HepG2 (cell line): ENCODE results near the gene SRCIN1. TPM values are rescaled to one million over a fixed set of nuclear protein-coding genes. Genes with fewer than 3 reads are reported as not detected.
A peak's percentile ranks its signal among the peaks of the same experiment; 100 is the strongest.

Experiments
- BRCA1 ChIP-seq: sonication (generic); formaldehyde crosslinking; IDR thresholded peaks from 2 replicates; pipeline ENCODE4 v1.4.0; 2020; ENCODE audit warnings: missing genetic modification reagents
- HOXD1 ChIP-seq: sonication (generic); formaldehyde crosslinking; IDR thresholded peaks from 2 replicates; pipeline ENCODE4 v1.5.0; 2020; ENCODE audit warnings: missing genetic modification reagents
- IRF1 ChIP-seq: sonication (generic); formaldehyde crosslinking; IDR thresholded peaks from 2 replicates; pipeline ENCODE4 v1.4.0; 2020; ENCODE audit warnings: low read depth, mild to moderate bottlenecking, missing genetic modification reagents
- IRF2 ChIP-seq: IDR thresholded peaks from 2 replicates; pipeline ENCODE4 v1.6.1; 2018; ENCODE audit warnings: missing genetic modification reagents, missing compliant biosample characterization
- NBN ChIP-seq: fragments of 450-650 bp; conservative IDR thresholded peaks from 2 replicates; pipeline ENCODE4 v1.6.1; 2017
- NONO ChIP-seq, 2 experiments: fragments of 450-650 bp in 1 of 2; sonication (generic) in 1 of 2; formaldehyde crosslinking in 1 of 2; IDR thresholded peaks in 1 of 2; conservative IDR thresholded peaks in 1 of 2; 2 replicates each; pipeline versions ENCODE4 v1.6.1 to v1.8.0; 2017 to 2022; ENCODE audit warnings: mild to moderate bottlenecking in 1 of 2, missing genetic modification reagents in 1 of 2, moderate library complexity in 1 of 2
- RNF219 ChIP-seq: sonication (generic); formaldehyde crosslinking; IDR thresholded peaks from 2 replicates; pipeline ENCODE4 v1.5.0; 2020; ENCODE audit warnings: mild to moderate bottlenecking, missing genetic modification reagents
- SIN3A ChIP-seq: IDR thresholded peaks from 2 replicates; pipeline ENCODE4 v1.6.1; 2011; ENCODE audit warnings: low read depth, mild to moderate bottlenecking, control low read depth, low read length, borderline replicate concordance
- STAT5B ChIP-seq: sonication (generic); formaldehyde crosslinking; IDR thresholded peaks from 2 replicates; pipeline ENCODE4 v1.4.0; 2020; ENCODE audit warnings: missing genetic modification reagents
- ZFP36L2 ChIP-seq: sonication (generic); formaldehyde crosslinking; IDR thresholded peaks from 2 replicates; pipeline ENCODE4 v1.4.0; 2020; ENCODE audit warnings: missing genetic modification reagents
- ZMAT3 ChIP-seq: sonication (generic); formaldehyde crosslinking; conservative IDR thresholded peaks from 2 replicates; pipeline ENCODE4 v1.7.0; 2021; ENCODE audit warnings: missing genetic modification reagents
- ZNF24 ChIP-seq: fragments of 450-650 bp; IDR thresholded peaks from 2 replicates; pipeline ENCODE4 v1.6.1; 2017; ENCODE audit warnings: antibody characterized with exemption, mild to moderate bottlenecking
- ZNF510 ChIP-seq: sonication (generic); formaldehyde crosslinking; IDR thresholded peaks from 2 replicates; pipeline ENCODE4 v1.4.0; 2020; ENCODE audit warnings: low read depth, mild to moderate bottlenecking, missing genetic modification reagents
- ZNF570 ChIP-seq: sonication (generic); formaldehyde crosslinking; IDR thresholded peaks from 2 replicates; pipeline ENCODE4 v1.4.0; 2020; ENCODE audit warnings: mild to moderate bottlenecking, missing genetic modification reagents, borderline replicate concordance
- ZNF614 ChIP-seq: IDR thresholded peaks from 2 replicates; pipeline ENCODE4 v1.6.1; 2018; ENCODE audit warnings: missing biosample characterization, missing genetic modification reagents, inconsistent platforms, borderline replicate concordance
- ZNF781 ChIP-seq: sonication (generic); formaldehyde crosslinking; IDR thresholded peaks from 2 replicates; pipeline ENCODE4 v1.5.1; 2020; ENCODE audit warnings: borderline replicate concordance, mild to moderate bottlenecking, missing genetic modification reagents; ENCODE audit errors: not compliant biosample characterization
- polyA plus RNA-seq, 8 experiments: library from polyadenylated mRNA; depleted of rRNA in 3 of 8; stranded (reverse) in 7 of 8; unstranded in 1 of 8; fragments of >200 nt; fragmentation: Illumina TruSeq in 4 of 8; extraction: Trizol in 4 of 8; gene quantifications; 2 replicates each; pipeline versions ENCODE4 v1.2.1 to v1.2.3, GENCODE V29; 2011 to 2016; ENCODE audit warnings: low read depth in 4 of 8, missing spikeins in 1 of 8, mixed read lengths in 1 of 8; ENCODE audit not compliant: insufficient read depth in 1 of 8
- total RNA-seq, 5 experiments: library from RNA; depleted of rRNA; stranded (reverse); fragments of >200 nt; fragmentation: Illumina TruSeq; extraction: Trizol; gene quantifications; 2 replicates each; pipeline ENCODE4 v1.2.3, GENCODE V29; 2016; ENCODE audit warnings: low read depth in 1 of 5
- TF ChIP-seq, protein P1 (sequence below): sonication (generic); formaldehyde crosslinking; IDR thresholded peaks from 2 replicates; pipeline ENCODE4 v1.4.0; 2020; ENCODE audit warnings: missing genetic modification reagents, borderline replicate concordance
- TF ChIP-seq, protein P2 (sequence below): sonication (generic); formaldehyde crosslinking; IDR thresholded peaks from 2 replicates; pipeline ENCODE4 v1.8.0; 2023; ENCODE audit warnings: mild to moderate bottlenecking, missing genetic modification reagents
- TF ChIP-seq, protein P3 (sequence below): sonication (generic); formaldehyde crosslinking; IDR thresholded peaks from 2 replicates; pipeline ENCODE4 v1.5.0; 2020; ENCODE audit warnings: missing genetic modification reagents

The SRCIN1 gene
- total and polyA plus RNA-seq, 2 of the 13 experiments (the other 11 are each of a cell fraction or from before 2014, with no cell fraction given) = 1.2 to 9.6 TPM

GRCh38 chr17:38613981-38614779, 8.4 kb upstream of the SRCIN1 start (continued):
- TF ChIP-seq HOXD1 (CRISPR knock-in tag) = peak; percentile 96
- no peak; the same call in 1 of the 2 replicates for TF ChIP-seq ZNF510
- TF ChIP-seq ZMAT3 (CRISPR knock-in tag) = peak; percentile 96
- TF ChIP-seq, protein P1, sequence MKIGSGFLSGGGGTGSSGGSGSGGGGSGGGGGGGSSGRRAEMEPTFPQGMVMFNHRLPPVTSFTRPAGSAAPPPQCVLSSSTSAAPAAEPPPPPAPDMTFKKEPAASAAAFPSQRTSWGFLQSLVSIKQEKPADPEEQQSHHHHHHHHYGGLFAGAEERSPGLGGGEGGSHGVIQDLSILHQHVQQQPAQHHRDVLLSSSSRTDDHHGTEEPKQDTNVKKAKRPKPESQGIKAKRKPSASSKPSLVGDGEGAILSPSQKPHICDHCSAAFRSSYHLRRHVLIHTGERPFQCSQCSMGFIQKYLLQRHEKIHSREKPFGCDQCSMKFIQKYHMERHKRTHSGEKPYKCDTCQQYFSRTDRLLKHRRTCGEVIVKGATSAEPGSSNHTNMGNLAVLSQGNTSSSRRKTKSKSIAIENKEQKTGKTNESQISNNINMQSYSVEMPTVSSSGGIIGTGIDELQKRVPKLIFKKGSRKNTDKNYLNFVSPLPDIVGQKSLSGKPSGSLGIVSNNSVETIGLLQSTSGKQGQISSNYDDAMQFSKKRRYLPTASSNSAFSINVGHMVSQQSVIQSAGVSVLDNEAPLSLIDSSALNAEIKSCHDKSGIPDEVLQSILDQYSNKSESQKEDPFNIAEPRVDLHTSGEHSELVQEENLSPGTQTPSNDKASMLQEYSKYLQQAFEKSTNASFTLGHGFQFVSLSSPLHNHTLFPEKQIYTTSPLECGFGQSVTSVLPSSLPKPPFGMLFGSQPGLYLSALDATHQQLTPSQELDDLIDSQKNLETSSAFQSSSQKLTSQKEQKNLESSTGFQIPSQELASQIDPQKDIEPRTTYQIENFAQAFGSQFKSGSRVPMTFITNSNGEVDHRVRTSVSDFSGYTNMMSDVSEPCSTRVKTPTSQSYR (CRISPR knock-in tag) = peak; percentile 100
- TF ChIP-seq STAT5B = 0 out of 2 replicates have a peak, but pooled peaks have one; percentile 36
- TF ChIP-seq ZFP36L2 = 0 out of 2 replicates have a peak, but pooled peaks have one; percentile 81
- TF ChIP-seq IRF1 (CRISPR knock-in tag) = no peak
- TF ChIP-seq SIN3A = peak; percentile 66
- TF ChIP-seq IRF2 (CRISPR knock-in tag) = peak; percentile 98
- TF ChIP-seq ZNF24 = peak; percentile 55; the same call in 1 of the 2 replicates
- peak; percentile 95 for TF ChIP-seq RNF219
- TF ChIP-seq ZNF570 = no peak
- TF ChIP-seq NONO (IDR thresholded peaks at IDR 0.05) = peak; percentile 90; the same call in 1 of the 2 replicates
- TF ChIP-seq NONO (CRISPR knock-in tag; conservative IDR thresholded peaks at IDR 0.05) = peak; percentile 97
- TF ChIP-seq, protein P2, sequence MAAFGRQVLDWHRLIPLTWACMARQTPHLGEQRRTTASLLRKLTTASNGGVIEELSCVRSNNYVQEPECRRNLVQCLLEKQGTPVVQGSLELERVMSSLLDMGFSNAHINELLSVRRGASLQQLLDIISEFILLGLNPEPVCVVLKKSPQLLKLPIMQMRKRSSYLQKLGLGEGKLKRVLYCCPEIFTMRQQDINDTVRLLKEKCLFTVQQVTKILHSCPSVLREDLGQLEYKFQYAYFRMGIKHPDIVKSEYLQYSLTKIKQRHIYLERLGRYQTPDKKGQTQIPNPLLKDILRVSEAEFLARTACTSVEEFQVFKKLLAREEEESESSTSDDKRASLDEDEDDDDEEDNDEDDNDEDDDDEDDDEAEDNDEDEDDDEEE = 0 out of 2 replicates have a peak, but pooled peaks have one; percentile 27
- TF ChIP-seq ZNF781 (CRISPR knock-in tag) = peak; percentile 94
- peak; percentile 87 for TF ChIP-seq ZNF614 (CRISPR knock-in tag)
- peak; percentile 92; the same call in 1 of the 2 replicates for TF ChIP-seq NBN
- TF ChIP-seq, protein P3, sequence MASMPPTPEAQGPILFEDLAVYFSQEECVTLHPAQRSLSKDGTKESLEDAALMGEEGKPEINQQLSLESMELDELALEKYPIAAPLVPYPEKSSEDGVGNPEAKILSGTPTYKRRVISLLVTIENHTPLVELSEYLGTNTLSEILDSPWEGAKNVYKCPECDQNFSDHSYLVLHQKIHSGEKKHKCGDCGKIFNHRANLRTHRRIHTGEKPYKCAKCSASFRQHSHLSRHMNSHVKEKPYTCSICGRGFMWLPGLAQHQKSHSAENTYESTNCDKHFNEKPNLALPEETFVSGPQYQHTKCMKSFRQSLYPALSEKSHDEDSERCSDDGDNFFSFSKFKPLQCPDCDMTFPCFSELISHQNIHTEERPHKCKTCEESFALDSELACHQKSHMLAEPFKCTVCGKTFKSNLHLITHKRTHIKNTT (CRISPR knock-in tag) = no peak
- TF ChIP-seq BRCA1 (CRISPR knock-in tag) = peak; percentile 96
